ENCODE measurements around the gene USP40.

GRCh38 chr2:233451950-233452349 lies 114.6 kb downstream of the USP40 start:
- TF ChIP-seq GATA2 (IDR thresholded peaks at IDR 0.05; ENCODE audit: low read depth, low read length): no peak
- no peak for TF ChIP-seq GATA3 (IDR thresholded peaks at IDR 0.05; ENCODE audit: low read depth, low read length)

Measured in SH-SY5Y (cell line).